ENCODE results near the gene HDDC3. TPM values are rescaled to one million over a fixed set of nuclear protein-coding genes. Genes with fewer than 3 reads are reported as not detected.

HDDC3 gene
- total RNA-seq, 1 experiment from 2014 or later = 18.5 TPM

- DNase-seq (no peak), ATAC-seq (no peak)
- ChIA-PET POLR2A (ENCODE audit: unreplicated experiment) (no interaction called here), CTCF (no interaction called here)
- H3K4me2 ChIP-seq (ENCODE audit: low read length) = no peak overlapping the region
- no peaks in the 10 kb centered on the region for H3K4me1 ChIP-seq (ENCODE audit: insufficient read depth, low read length)
- no peaks in the 10 kb centered on the region for H3K36me3 ChIP-seq (ENCODE audit: low read depth, low read length)
- no peaks in the 10 kb centered on the region for H3F3A ChIP-seq (ENCODE audit: low read length, unreplicated experiment)
- intact Hi-C loops (cut with micrococcal nuclease) = no loop called here
- H3K9me2 ChIP-seq (replicated peaks; ENCODE audit: low read length) = no peaks in the 10 kb centered on the region
- H2AFZ ChIP-seq (ENCODE audit: low read length) = no peak overlapping the region
- no peaks in the 10 kb centered on the region for H3K79me2 ChIP-seq (ENCODE audit: low read length)
- no peak overlapping the region for H3K4me3 ChIP-seq (ENCODE audit: low read length)
- no TSS peak for BruUV-seq (replicated peaks)
- no peaks in the 10 kb centered on the region for H3K27me3 ChIP-seq (ENCODE audit: low read length)
- H3K9ac ChIP-seq (ENCODE audit: low read length) = no peak overlapping the region
- TF ChIP-seq EZH2 (IDR thresholded peaks at IDR 0.05; ENCODE audit: low read length, unreplicated experiment) = no peak
- no peak for TF ChIP-seq EZH2phosphoT487 (IDR thresholded peaks at IDR 0.05; ENCODE audit: borderline replicate concordance, low read length)
- TF ChIP-seq, protein P1, sequence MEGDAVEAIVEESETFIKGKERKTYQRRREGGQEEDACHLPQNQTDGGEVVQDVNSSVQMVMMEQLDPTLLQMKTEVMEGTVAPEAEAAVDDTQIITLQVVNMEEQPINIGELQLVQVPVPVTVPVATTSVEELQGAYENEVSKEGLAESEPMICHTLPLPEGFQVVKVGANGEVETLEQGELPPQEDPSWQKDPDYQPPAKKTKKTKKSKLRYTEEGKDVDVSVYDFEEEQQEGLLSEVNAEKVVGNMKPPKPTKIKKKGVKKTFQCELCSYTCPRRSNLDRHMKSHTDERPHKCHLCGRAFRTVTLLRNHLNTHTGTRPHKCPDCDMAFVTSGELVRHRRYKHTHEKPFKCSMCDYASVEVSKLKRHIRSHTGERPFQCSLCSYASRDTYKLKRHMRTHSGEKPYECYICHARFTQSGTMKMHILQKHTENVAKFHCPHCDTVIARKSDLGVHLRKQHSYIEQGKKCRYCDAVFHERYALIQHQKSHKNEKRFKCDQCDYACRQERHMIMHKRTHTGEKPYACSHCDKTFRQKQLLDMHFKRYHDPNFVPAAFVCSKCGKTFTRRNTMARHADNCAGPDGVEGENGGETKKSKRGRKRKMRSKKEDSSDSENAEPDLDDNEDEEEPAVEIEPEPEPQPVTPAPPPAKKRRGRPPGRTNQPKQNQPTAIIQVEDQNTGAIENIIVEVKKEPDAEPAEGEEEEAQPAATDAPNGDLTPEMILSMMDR (conservative IDR thresholded peaks at IDR 0.05; ENCODE audit: low read depth, low read length) = no peak
- H4K20me1 ChIP-seq (ENCODE audit: low read length) = no peaks in the 10 kb centered on the region
- H3K27ac ChIP-seq (ENCODE audit: low read length) = no peak overlapping the region
- H3K9me3 ChIP-seq (ENCODE audit: low read length) = no peaks in the 10 kb centered on the region
Measured at GRCh38 chr15:90916461-90916860, 15.9 kb downstream of the HDDC3 start.

DNA sequence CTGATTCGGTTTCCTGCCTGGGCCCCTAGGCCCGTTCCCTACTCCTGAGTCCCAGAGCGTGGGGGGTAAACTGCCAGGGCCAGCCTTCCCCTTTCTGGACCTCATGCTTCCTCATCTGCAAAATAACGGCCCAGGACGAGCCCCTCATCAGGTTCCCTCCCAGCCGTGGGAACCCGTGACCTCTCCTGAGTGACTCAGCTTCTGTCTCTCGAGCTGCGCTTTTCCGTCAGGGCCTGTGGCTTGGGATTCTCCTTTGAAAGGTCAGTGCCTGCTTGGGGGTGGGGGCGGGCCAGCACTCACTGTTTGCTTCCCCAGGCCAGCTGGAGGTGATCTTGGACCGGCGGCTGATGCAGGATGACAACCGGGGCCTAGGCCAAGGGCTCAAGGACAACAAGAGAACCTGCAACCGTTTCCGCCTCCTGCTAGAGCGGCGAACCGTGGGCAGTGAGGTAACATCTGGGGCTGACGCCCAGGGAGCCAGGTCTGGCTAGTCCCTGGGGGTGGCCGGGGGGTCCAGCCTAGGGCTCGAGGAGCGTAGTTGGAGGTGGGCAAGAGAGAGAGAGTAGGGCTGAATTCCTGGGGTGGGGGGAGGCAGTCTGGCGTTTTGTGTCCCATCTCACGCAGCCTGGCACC is 16.4 kb downstream of the HDDC3 start:
- BruUV-seq (replicated peaks) = no TSS peak
- intact Hi-C loops (cut with micrococcal nuclease) = no loop called here

More for the DNA sequence above, 16.4 kb downstream of the HDDC3 start:
- ATAC-seq (no peak), DNase-seq (no peak)
- no peaks in the 10 kb centered on the region for H3F3A ChIP-seq (ENCODE audit: low read length, unreplicated experiment)
- H3K4me2 ChIP-seq (ENCODE audit: low read length) = no peak overlapping the region
- no peak overlapping the region for H3K4me3 ChIP-seq (ENCODE audit: low read length)
- no peaks in the 10 kb centered on the region for H3K9me2 ChIP-seq (replicated peaks; ENCODE audit: low read length)
- H3K9ac ChIP-seq (ENCODE audit: low read length) = no peak overlapping the region
- H3K36me3 ChIP-seq (ENCODE audit: low read depth, low read length) = no peaks in the 10 kb centered on the region
- no peak overlapping the region for H2AFZ ChIP-seq (ENCODE audit: low read length)
- ChIA-PET POLR2A (ENCODE audit: unreplicated experiment) (no interaction called here), CTCF (no interaction called here)
- no peak overlapping the region for H3K27ac ChIP-seq (ENCODE audit: low read length)
- TF ChIP-seq, protein P1 (conservative IDR thresholded peaks at IDR 0.05; ENCODE audit: low read depth, low read length) = no peak
- TF ChIP-seq EZH2phosphoT487 (IDR thresholded peaks at IDR 0.05; ENCODE audit: borderline replicate concordance, low read length) = no peak
- no peak for TF ChIP-seq EZH2 (IDR thresholded peaks at IDR 0.05; ENCODE audit: low read length, unreplicated experiment)
- H4K20me1 ChIP-seq (ENCODE audit: low read length) = no peaks in the 10 kb centered on the region
- no peaks in the 10 kb centered on the region for H3K4me1 ChIP-seq (ENCODE audit: insufficient read depth, low read length)
- H3K9me3 ChIP-seq (ENCODE audit: low read length) = no peaks in the 10 kb centered on the region
- H3K79me2 ChIP-seq (ENCODE audit: low read length) = no peaks in the 10 kb centered on the region
- H3K27me3 ChIP-seq (ENCODE audit: low read length) = no peaks in the 10 kb centered on the region
